Glutamatergic neuron (in vitro differentiated cells): ENCODE data around the gene PRRT2. TPM values are rescaled to one million over a fixed set of nuclear protein-coding genes. Genes with fewer than 3 reads are reported as not detected.
"Not testable (repeated sequence)": the region's sequence is repeated elsewhere in the genome, so short reads cannot be mapped to it uniquely, and the experiment has no call there.

Experiments used
- DNase-seq: peaks from one replicate; pipeline ENCODE4 v3.0.0; 2022
- H3K27ac Mint-ChIP-seq: one replicate; pipeline ENCODE4 v1.8.0; 2020; ENCODE audit warnings: mild to moderate bottlenecking, mixed read lengths, inconsistent platforms; ENCODE audit not compliant: unreplicated experiment
- H3K27me3 Mint-ChIP-seq: one replicate; pipeline ENCODE4 v1.8.0; 2020; ENCODE audit warnings: mild to moderate bottlenecking, moderate library complexity, mixed read lengths, inconsistent platforms; ENCODE audit not compliant: unreplicated experiment
- H3K36me3 Mint-ChIP-seq: one replicate; pipeline ENCODE4 v1.8.0; 2020; ENCODE audit warnings: mild to moderate bottlenecking, mixed read lengths, inconsistent platforms; ENCODE audit not compliant: unreplicated experiment
- H3K4me1 Mint-ChIP-seq: one replicate; pipeline ENCODE4 v1.8.0; 2020; ENCODE audit warnings: mild to moderate bottlenecking, low read depth, mixed read lengths, inconsistent platforms; ENCODE audit not compliant: unreplicated experiment
- H3K4me3 Mint-ChIP-seq: one replicate; pipeline ENCODE4 v1.8.0; 2020; ENCODE audit warnings: mild to moderate bottlenecking, mixed read lengths, inconsistent platforms; ENCODE audit not compliant: unreplicated experiment
- H3K9me3 Mint-ChIP-seq: one replicate; pipeline ENCODE4 v1.8.0; 2020; ENCODE audit warnings: mild to moderate bottlenecking, moderate library complexity, mixed read lengths, inconsistent platforms; ENCODE audit not compliant: unreplicated experiment
- total RNA-seq: library from RNA; stranded (reverse); fragmentation: NEBNext Ultra II Directional; extraction: Animal tissue kit (Norgen Biotek cat#: 25700); gene quantifications from one replicate; pipeline ENCODE4 v1.2.1, GENCODE V29; 2021; ENCODE audit not compliant: unreplicated experiment
- TF ChIP-seq, protein P1 (sequence below): fragments of 200-600 bp; sonication (generic); IDR thresholded peaks from one replicate; pipeline ENCODE4 v1.5.0; 2021; ENCODE audit not compliant: partially characterized antibody, unreplicated experiment

Gene PRRT2
- total RNA-seq, 1 donor from 2014 or later, result 91.0 TPM

GRCh38 chr16:29831490-29831889 is 19.5 kb downstream of the PRRT2 start:
- peaks cover 5% of the 10 kb centered on the region for H3K4me1 Mint-ChIP-seq
- no peak overlapping the region for H3K4me3 Mint-ChIP-seq
- H3K36me3 Mint-ChIP-seq, result no peaks in the 10 kb centered on the region
- TF ChIP-seq, protein P1, sequence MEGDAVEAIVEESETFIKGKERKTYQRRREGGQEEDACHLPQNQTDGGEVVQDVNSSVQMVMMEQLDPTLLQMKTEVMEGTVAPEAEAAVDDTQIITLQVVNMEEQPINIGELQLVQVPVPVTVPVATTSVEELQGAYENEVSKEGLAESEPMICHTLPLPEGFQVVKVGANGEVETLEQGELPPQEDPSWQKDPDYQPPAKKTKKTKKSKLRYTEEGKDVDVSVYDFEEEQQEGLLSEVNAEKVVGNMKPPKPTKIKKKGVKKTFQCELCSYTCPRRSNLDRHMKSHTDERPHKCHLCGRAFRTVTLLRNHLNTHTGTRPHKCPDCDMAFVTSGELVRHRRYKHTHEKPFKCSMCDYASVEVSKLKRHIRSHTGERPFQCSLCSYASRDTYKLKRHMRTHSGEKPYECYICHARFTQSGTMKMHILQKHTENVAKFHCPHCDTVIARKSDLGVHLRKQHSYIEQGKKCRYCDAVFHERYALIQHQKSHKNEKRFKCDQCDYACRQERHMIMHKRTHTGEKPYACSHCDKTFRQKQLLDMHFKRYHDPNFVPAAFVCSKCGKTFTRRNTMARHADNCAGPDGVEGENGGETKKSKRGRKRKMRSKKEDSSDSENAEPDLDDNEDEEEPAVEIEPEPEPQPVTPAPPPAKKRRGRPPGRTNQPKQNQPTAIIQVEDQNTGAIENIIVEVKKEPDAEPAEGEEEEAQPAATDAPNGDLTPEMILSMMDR, result no peak
- peaks cover 4% of the 10 kb centered on the region for H3K27me3 Mint-ChIP-seq
- H3K27ac Mint-ChIP-seq, result no peak overlapping the region
- no peak for DNase-seq
- H3K9me3 Mint-ChIP-seq, result peaks cover 3% of the 10 kb centered on the region

GRCh38 chr16:29833219-29833618 is 21.2 kb downstream of the PRRT2 start:
- not testable (repeated sequence) for H3K9me3 Mint-ChIP-seq, H3K36me3 Mint-ChIP-seq, DNase-seq, H3K27me3 Mint-ChIP-seq, H3K4me3 Mint-ChIP-seq, H3K4me1 Mint-ChIP-seq, H3K27ac Mint-ChIP-seq

GRCh38 chr16:29834079-29834478 is 22.1 kb downstream of the PRRT2 start:
- Mint-ChIP-seq H3K27me3 (peaks cover 3% of the 10 kb centered on the region), H3K4me3 (no peak overlapping the region), H3K4me1 (no peaks in the 10 kb centered on the region), H3K36me3 (no peaks in the 10 kb centered on the region), H3K27ac (no peak overlapping the region), H3K9me3 (peaks cover 2% of the 10 kb centered on the region)
- DNase-seq, result no peak
- TF ChIP-seq, protein P1, result no peak

GRCh38 chr16:29835926-29836325 is 23.9 kb downstream of the PRRT2 start:
- Mint-ChIP-seq H3K27ac (no peak overlapping the region), H3K36me3 (no peaks in the 10 kb centered on the region), H3K4me1 (no peaks in the 10 kb centered on the region), H3K27me3 (peaks cover 5% of the 10 kb centered on the region), H3K9me3 (peaks cover 2% of the 10 kb centered on the region), H3K4me3 (no peak overlapping the region)
- TF ChIP-seq, protein P1, result no peak
- DNase-seq, result no peak

DNA sequence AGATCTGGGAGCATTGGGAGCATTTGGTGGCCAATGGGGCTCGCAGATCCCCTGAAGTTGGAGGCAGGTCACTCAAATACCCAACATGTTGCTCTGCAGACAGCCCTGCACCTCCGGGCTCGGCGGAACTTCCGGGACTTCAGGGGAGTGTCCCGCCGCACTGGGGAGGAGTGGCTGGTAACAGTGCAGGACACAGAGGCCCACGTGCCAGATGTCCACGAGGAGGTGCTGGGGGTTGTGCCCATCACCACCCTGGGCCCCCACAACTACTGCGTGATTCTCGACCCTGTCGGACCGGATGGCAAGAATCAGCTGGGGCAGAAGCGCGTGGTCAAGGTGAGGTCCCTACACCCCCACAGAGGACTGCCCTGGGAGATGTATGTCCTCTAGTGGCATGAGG is 24.6 kb downstream of the PRRT2 start:
- no peaks in the 10 kb centered on the region for H3K36me3 Mint-ChIP-seq
- peaks cover 7% of the 10 kb centered on the region for H3K27me3 Mint-ChIP-seq
- no peaks in the 10 kb centered on the region for H3K4me1 Mint-ChIP-seq
- no peak for DNase-seq
- H3K27ac Mint-ChIP-seq, result no peak overlapping the region
- peaks cover 3% of the 10 kb centered on the region for H3K9me3 Mint-ChIP-seq
- H3K4me3 Mint-ChIP-seq, result no peak overlapping the region
- TF ChIP-seq, protein P1, result no peak

DNA sequence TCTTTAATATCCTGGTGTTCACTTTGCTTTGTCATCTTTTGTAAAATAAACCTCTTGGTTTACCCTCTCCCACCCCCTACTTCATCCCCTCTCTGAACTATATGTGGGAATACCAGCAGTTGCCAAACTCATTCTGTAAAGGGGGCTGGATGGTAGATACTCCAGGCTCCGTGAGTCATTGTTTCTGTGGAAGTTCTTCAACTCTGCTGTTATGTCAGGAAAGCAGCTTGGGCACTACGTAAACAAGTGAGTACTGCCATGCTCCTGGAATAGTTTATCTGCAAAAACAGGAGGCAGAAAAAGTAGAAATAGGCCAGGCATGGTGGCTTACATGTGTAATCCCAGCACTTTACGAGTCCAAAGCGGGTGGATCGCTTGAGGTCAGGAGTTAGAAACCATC is 25.8 kb downstream of the PRRT2 start:
- Mint-ChIP-seq H3K27me3 (peaks cover 7% of the 10 kb centered on the region), H3K4me3 (no peak overlapping the region), H3K27ac (no peak overlapping the region), H3K36me3 (no peaks in the 10 kb centered on the region), H3K4me1 (no peaks in the 10 kb centered on the region), H3K9me3 (peaks cover 2% of the 10 kb centered on the region)
- no peak for DNase-seq
- TF ChIP-seq, protein P1, result no peak
